Calu3 (cell line): ENCODE results near the gene SLC66A2. TPM values are rescaled to one million over a fixed set of nuclear protein-coding genes. Genes with fewer than 3 reads are reported as not detected.

ENCODE experiments used
- BruUV-seq: library from RNA; stranded (reverse); fragments of 400-500 nt; replicated peaks from 2 replicates; lab custom pipeline; 2021; lab: Mats Ljungman, UMichigan
- CTCF ChIA-PET: fragments of 300-600 bp; sonication (Branson Sonifier 250); formaldehyde crosslinking; loops from one replicate; lab custom pipeline; 2022; ENCODE audit warnings: antibody characterized with exemption; lab: Charles Lee
- DNase-seq: peaks from one replicate; pipeline ENCODE4 v3.0.0; 2022
- H3K27ac Mint-ChIP-seq: one replicate; pipeline ENCODE4 v1.8.0; 2022; ENCODE audit warnings: mixed read lengths; ENCODE audit not compliant: unreplicated experiment
- H3K27me3 Mint-ChIP-seq: one replicate; pipeline ENCODE4 v1.8.0; 2022; ENCODE audit warnings: mixed read lengths; ENCODE audit not compliant: unreplicated experiment
- H3K36me3 Mint-ChIP-seq: one replicate; pipeline ENCODE4 v1.8.0; 2022; ENCODE audit warnings: mild to moderate bottlenecking, moderate library complexity, mixed read lengths; ENCODE audit not compliant: insufficient read depth, unreplicated experiment
- H3K4me1 Mint-ChIP-seq: one replicate; pipeline ENCODE4 v1.8.0; 2022; ENCODE audit warnings: mild to moderate bottlenecking, low read depth, mixed read lengths; ENCODE audit not compliant: unreplicated experiment
- H3K4me3 Mint-ChIP-seq: one replicate; pipeline ENCODE4 v1.8.0; 2022; ENCODE audit warnings: mild to moderate bottlenecking, low read depth, moderate library complexity, mixed read lengths; ENCODE audit not compliant: unreplicated experiment
- H3K9me3 Mint-ChIP-seq: one replicate; pipeline ENCODE4 v1.8.0; 2022; ENCODE audit warnings: low read depth, mixed read lengths; ENCODE audit not compliant: unreplicated experiment
- intact Hi-C: fragments of 100-400 bp; cut with micrococcal nuclease; formaldehyde crosslinking; loops from one replicate; pipeline ENCODE4 v1.10.0; 2022; ENCODE audit not compliant: unreplicated experiment
- total RNA-seq: library from RNA; stranded (reverse); gene quantifications from 2 replicates; pipeline ENCODE4 v1.2.3, GENCODE V29; 2022
- TF ChIP-seq, protein P1 (sequence below): fragments of 200-600 bp; IDR thresholded peaks from one replicate; pipeline ENCODE4 v1.8.0; 2022; ENCODE audit warnings: antibody characterized with exemption; ENCODE audit not compliant: unreplicated experiment

SLC66A2 gene
- total RNA-seq, 1 experiment from 2014 or later = 19.5 TPM

DNA sequence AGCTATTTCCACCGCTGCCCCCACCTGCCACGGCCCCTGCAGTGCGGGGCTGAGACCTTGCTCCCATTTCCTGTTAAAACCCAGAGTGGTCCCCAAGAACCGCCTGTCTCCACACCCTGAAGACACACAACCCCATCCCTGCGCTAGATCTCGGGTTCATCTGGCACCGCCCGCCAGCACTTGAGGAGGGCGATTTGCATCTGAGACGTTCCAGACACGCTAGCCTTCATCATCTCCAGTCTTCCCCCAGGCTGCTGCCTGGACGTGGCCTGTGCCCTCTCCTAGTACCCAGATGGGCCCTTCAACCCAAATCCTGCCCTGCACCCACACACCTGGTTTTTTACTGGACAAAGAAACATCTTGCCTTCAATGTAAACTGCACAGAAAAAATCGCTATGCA is 49.8 kb downstream of the SLC66A2 start:
- intact Hi-C loops = no loop called here
- DNase-seq = no peak
- Mint-ChIP-seq H3K27ac (no peak overlapping the region), H3K9me3 (peaks cover 12% of the 10 kb centered on the region), H3K4me1 (no peaks in the 10 kb centered on the region), H3K27me3 (no peaks in the 10 kb centered on the region), H3K4me3 (no peak overlapping the region), H3K36me3 (peaks cover 40% of the 10 kb centered on the region)
- TF ChIP-seq, protein P1, sequence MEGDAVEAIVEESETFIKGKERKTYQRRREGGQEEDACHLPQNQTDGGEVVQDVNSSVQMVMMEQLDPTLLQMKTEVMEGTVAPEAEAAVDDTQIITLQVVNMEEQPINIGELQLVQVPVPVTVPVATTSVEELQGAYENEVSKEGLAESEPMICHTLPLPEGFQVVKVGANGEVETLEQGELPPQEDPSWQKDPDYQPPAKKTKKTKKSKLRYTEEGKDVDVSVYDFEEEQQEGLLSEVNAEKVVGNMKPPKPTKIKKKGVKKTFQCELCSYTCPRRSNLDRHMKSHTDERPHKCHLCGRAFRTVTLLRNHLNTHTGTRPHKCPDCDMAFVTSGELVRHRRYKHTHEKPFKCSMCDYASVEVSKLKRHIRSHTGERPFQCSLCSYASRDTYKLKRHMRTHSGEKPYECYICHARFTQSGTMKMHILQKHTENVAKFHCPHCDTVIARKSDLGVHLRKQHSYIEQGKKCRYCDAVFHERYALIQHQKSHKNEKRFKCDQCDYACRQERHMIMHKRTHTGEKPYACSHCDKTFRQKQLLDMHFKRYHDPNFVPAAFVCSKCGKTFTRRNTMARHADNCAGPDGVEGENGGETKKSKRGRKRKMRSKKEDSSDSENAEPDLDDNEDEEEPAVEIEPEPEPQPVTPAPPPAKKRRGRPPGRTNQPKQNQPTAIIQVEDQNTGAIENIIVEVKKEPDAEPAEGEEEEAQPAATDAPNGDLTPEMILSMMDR = no peak
- CTCF ChIA-PET = no interaction called here
- no TSS peak for BruUV-seq

DNA sequence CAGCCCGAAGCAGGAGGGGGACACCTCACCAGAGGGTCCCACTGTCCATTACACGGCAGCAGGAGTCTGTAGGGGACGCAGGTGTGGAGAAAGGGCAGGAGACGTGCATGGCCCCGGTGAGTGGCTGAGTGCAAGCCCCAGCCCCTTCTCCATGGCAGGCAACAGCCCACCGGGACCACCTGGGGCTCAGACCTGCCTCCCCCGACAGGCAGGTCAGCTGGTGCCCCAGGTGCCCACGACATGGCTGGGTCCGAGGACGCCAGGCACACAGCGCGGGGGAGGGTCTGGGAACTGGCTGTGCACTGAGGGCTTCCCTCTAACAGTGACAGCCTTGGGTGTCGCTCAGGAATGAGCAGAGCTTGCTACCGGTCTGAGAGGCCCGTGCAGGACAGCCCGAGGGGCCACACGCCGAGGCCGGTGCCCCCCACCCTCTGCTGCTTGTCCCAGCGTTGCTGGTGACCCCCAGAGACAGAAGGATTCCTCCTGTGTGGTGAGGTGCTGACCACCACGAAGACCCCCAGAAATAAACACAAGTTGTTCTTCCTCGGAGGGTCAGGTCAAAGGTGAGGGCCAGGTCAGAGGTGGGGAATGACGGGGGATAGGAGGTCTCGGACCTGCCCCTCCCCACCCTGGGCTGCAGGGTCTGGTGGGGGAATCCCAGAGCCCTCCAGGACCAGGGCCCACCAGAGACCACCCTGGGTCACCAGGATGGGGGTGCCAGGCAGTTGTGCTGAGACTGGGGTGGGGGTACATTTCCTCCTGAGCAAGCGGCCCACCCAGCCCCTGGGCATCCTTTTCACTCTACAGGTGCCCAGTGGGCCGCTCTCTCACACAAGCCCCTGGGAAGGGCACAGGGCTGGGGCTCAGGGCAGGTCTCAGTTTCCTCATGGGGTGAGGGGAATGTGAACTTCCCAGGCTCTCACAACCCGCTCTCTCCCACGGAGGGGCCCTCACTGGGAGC is 50.6 kb downstream of the SLC66A2 start:
- Mint-ChIP-seq H3K27me3 (no peaks in the 10 kb centered on the region), H3K4me3 (no peak overlapping the region), H3K36me3 (peaks cover 40% of the 10 kb centered on the region), H3K4me1 (no peaks in the 10 kb centered on the region), H3K9me3 (peaks cover 12% of the 10 kb centered on the region), H3K27ac (no peak overlapping the region)
- CTCF ChIA-PET = no interaction called here
- BruUV-seq = no TSS peak
- intact Hi-C loops = no loop called here
- TF ChIP-seq, protein P1 = no peak
- no peak for DNase-seq

DNA sequence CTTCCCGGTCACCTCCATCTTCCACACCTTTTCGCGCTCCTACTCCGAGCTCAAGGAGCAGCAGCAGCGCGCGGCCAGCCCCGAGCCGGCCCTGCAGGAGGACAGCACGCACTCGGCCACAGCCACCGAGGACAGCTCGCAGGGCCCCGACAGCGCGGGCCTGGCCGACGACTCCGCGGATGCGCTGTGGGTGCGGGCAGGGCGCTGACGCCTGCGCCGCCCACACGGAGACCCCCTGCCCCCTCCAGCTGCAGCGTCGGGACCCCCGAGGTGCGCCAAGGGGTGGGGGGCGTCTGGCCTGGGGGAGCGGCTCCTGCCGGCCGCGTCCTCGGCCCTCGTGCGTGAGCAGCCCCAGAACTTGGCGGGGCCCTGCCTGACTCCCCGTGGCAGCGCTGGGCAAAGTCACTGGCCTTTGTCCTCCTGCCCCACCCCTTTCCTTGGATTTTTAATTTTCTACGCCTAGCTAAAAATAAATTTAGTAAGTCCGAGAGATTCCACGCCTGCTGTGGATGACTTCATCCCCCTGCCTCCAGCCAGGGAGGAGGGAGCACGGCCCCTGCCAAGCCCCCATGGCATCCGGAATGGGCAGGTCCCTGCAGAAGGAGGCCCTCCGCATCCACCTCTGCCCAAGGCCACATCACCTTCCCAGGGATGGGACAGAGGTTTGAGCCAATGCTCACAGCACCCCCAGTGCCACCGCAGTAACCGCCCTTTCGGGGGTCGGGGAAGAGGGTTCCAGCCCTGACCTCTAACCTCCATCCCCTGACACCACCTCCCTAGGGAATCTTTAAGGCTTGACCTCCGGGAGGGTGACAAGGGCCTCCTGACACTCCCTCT is 51.6 kb downstream of the SLC66A2 start:
- intact Hi-C loops = no loop called here
- H3K27me3 Mint-ChIP-seq = no peaks in the 10 kb centered on the region
- no peak overlapping the region for H3K4me3 Mint-ChIP-seq
- H3K36me3 Mint-ChIP-seq = peaks cover 40% of the 10 kb centered on the region
- no peak overlapping the region for H3K27ac Mint-ChIP-seq
- no peak for DNase-seq
- CTCF ChIA-PET = no interaction called here
- peaks cover 12% of the 10 kb centered on the region for H3K9me3 Mint-ChIP-seq
- TF ChIP-seq, protein P1 = no peak
- H3K4me1 Mint-ChIP-seq = no peaks in the 10 kb centered on the region
- BruUV-seq = no TSS peak

DNA sequence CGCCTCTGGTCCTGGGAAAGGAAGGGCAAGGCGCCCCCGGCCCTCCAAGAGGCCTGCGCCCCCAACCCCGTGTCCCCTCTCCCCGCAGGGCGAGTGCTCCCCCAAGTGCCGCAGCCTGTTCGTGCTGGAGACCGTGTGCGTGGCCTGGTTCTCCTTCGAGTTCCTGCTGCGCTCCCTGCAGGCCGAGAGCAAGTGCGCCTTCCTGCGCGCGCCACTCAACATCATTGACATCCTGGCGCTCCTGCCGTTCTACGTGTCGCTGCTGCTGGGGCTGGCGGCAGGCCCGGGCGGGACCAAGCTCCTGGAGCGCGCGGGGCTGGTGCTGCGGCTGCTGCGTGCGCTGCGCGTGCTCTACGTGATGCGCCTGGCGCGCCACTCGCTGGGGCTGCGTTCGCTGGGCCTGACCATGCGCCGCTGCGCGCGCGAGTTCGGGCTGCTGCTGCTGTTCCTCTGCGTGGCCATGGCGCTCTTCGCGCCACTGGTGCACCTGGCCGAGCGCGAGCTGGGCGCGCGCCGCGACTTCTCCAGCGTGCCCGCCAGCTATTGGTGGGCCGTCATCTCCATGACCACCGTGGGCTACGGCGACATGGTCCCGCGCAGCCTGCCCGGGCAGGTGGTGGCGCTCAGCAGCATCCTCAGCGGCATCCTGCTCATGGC is 52.4 kb downstream of the SLC66A2 start:
- Mint-ChIP-seq H3K36me3 (peaks cover 40% of the 10 kb centered on the region), H3K4me1 (no peaks in the 10 kb centered on the region), H3K27me3 (no peaks in the 10 kb centered on the region), H3K27ac (no peak overlapping the region), H3K9me3 (peaks cover 14% of the 10 kb centered on the region), H3K4me3 (no peak overlapping the region)
- TF ChIP-seq, protein P1 = no peak
- no TSS peak for BruUV-seq
- no peak for DNase-seq
- intact Hi-C loops = no loop called here
- CTCF ChIA-PET = no interaction called here
